Neuron (in vitro differentiated cells): ENCODE results near the gene CROCC.

Experiments
- H2AFZ ChIP-seq: one replicate; pipeline ENCODE4 v1.6.1; 2013; ENCODE audit warnings: low read depth, mild to moderate bottlenecking, inconsistent platforms, low read length, moderate library complexity
- H3K27me3 ChIP-seq: one replicate; pipeline ENCODE4 v1.6.1; 2013; ENCODE audit warnings: low read length; ENCODE audit not compliant: insufficient read depth
- H3K36me3 ChIP-seq: one replicate; pipeline ENCODE4 v1.6.1; 2013; ENCODE audit warnings: low read length; ENCODE audit not compliant: insufficient read depth
- H3K4me1 ChIP-seq: one replicate; pipeline ENCODE4 v1.6.1; 2013; ENCODE audit warnings: low read length; ENCODE audit not compliant: insufficient read depth
- H3K4me3 ChIP-seq: 2 replicates; pipeline ENCODE4 v1.5.1; 2013; ENCODE audit warnings: mild to moderate bottlenecking, low read length, moderate library complexity
- H3K9me3 ChIP-seq: one replicate; pipeline ENCODE4 v1.6.1; 2013; ENCODE audit warnings: low read length

Gene CROCC

DNA sequence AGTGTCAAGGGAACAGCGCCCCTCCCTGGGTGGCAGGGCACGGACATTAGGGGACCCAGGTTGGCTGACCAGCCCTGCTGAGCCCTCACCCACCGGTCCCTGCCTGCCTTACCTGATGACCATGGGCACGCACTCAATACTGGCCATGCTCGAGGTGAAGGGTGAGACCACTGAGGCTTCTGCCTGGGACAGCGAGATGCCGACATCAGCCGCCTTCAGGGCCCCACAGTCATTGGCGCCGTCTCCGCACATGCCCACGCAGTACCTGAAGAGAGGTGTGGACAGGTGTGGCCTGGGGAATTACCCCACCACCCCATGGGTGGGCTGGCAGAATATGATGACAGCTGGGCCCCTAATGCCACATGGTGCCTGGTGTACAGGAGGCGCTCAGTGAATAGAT, 66.5 kb downstream of the CROCC start:
- H3K4me3 ChIP-seq, result no peak overlapping the region
- H3K4me1 ChIP-seq, result peaks cover 1% of the 10 kb centered on the region
- H3K9me3 ChIP-seq, result no peaks in the 10 kb centered on the region
- no peaks in the 10 kb centered on the region for H3K27me3 ChIP-seq
- peaks cover 11% of the 10 kb centered on the region for H3K36me3 ChIP-seq
- no peak overlapping the region for H2AFZ ChIP-seq

DNA sequence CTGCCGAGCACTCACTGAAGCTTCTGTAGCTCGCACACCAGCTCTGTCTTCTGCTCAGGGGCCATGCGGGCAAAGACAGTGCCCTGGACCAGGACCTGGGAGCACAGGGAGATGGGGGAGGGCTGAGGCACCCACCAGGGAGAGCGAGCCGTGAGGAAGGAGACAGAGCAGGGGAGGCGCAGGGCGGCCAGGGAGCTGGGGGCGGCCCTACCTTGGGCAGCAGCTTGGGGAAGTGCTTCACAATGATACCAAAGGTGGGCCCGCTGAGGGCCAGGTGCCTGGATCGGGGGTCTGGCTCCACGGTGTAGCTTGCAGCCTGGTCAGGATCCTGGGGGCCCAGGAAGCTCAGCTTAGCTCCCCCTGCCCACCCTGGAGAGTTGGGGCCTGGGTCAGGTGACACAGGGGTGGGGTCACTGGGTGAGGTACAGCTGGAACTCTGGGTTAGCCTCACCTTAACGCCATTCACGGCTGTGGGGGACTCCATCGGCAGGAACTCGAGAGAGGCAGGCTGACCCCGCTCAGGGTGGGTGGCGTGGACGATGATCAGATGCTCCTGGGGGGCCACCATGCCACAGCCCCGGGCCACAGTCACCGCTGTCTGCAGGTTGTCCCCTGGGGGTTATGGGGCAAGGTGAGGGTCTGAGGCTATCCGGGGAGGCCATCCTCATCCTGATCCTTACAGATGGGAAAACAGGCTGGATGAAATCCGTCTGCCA, 68.1 kb downstream of the CROCC start:
- H3K4me1 ChIP-seq, result no peaks in the 10 kb centered on the region
- peaks cover 11% of the 10 kb centered on the region for H3K36me3 ChIP-seq
- H3K27me3 ChIP-seq, result no peaks in the 10 kb centered on the region
- no peaks in the 10 kb centered on the region for H3K9me3 ChIP-seq
- no peak overlapping the region for H3K4me3 ChIP-seq
- no peak overlapping the region for H2AFZ ChIP-seq

DNA sequence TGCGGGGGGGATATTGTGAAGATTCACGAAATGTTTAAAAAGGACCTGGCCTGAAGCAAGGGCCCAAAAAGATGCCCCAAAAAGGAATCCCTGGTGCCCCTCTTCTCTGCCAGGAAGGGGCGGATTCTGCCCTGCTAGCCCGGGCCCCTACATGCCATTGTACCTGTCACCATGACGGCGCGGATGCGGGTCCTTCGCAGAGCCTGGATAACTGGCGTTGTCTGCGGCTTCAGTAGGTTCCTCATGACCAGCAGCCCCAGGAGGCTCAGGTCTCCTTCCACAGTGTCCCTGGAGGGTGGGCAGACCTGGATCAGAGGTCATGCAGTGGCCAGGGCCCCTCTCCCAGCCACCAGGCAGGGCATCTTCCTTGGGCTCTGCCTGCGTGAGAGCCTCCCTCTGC, 69.8 kb downstream of the CROCC start:
- Histone ChIP-seq H3K27me3 (no peaks in the 10 kb centered on the region), H3K36me3 (peaks cover 13% of the 10 kb centered on the region), H3K4me1 (no peaks in the 10 kb centered on the region), H3K9me3 (no peaks in the 10 kb centered on the region), H2AFZ (no peak overlapping the region), H3K4me3 (no peak overlapping the region)

GRCh38 chr1:16992102-16992501, 70.4 kb downstream of the CROCC start:
- Histone ChIP-seq H3K9me3 (no peaks in the 10 kb centered on the region), H3K36me3 (peaks cover 9% of the 10 kb centered on the region), H3K4me3 (no peak overlapping the region)

GRCh38 chr1:16992675-16993074, 70.9 kb downstream of the CROCC start:
- Histone ChIP-seq H3K4me1 (no peaks in the 10 kb centered on the region), H3K36me3 (peaks cover 6% of the 10 kb centered on the region), H2AFZ (no peak overlapping the region), H3K27me3 (no peaks in the 10 kb centered on the region), H3K9me3 (no peaks in the 10 kb centered on the region), H3K4me3 (no peak overlapping the region)

More at GRCh38 chr1:16992102-16992501, 70.4 kb downstream of the CROCC start:
- Histone ChIP-seq H3K4me1 (no peaks in the 10 kb centered on the region), H3K27me3 (no peaks in the 10 kb centered on the region), H2AFZ (no peak overlapping the region)

- Histone ChIP-seq H3K4me3 (no peak overlapping the region), H3K27me3 (no peaks in the 10 kb centered on the region), H3K4me1 (no peaks in the 10 kb centered on the region), H3K36me3 (peaks cover 3% of the 10 kb centered on the region), H2AFZ (no peak overlapping the region), H3K9me3 (no peaks in the 10 kb centered on the region)
Measured at GRCh38 chr1:16993521-16994038, 71.8 kb downstream of the CROCC start.

DNA sequence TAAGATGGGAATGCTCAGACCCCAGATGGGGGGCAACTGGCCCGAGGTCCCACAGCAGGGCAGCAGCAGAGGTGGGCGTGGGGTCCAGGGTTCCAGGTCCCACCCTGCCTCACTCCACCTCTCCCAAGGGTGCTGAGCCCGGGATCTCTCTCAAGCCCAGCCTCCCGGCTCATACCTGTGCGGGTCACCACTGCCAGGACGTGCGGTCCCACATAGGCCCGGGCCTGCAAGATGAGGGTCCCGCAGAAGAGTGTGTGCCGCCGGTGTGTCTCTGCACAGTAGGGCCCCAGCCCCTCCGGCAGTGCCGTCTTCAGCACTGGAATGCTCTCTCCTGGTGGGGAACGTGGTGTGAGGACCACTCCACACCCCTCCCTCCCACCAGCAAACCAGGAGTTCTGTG, 75.1 kb downstream of the CROCC start:
- Histone ChIP-seq H3K4me3 (no peak overlapping the region), H3K27me3 (no peaks in the 10 kb centered on the region), H2AFZ (no peak overlapping the region), H3K9me3 (no peaks in the 10 kb centered on the region), H3K36me3 (peaks cover 8% of the 10 kb centered on the region), H3K4me1 (peaks cover 4% of the 10 kb centered on the region)

- Histone ChIP-seq H2AFZ (no peak overlapping the region), H3K27me3 (no peaks in the 10 kb centered on the region), H3K36me3 (peaks cover 20% of the 10 kb centered on the region), H3K4me3 (no peak overlapping the region), H3K4me1 (peaks cover 4% of the 10 kb centered on the region), H3K9me3 (no peaks in the 10 kb centered on the region)
Measured at GRCh38 chr1:16998589-16998988, 76.9 kb downstream of the CROCC start.

DNA sequence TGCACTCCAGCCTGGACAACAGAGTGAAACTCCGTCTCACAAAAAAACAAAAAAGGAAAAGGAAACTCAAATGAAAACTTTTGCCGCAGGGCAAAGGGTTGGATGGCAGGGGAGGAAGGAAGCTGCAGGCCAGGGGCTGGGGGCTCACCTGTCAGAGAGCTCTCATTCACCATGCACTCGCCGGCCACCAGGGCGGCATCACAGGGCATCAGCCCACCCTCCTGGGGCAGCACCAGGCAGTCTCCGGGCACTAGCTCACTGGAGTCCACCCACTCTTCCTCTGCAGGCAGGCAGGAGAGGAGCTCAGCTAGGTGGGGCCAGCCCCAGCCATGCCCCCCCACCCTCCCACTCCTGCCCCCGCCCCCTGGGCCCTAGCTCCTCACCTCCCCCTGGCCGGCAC, 78.1 kb downstream of the CROCC start:
- H3K4me3 ChIP-seq, result no peak overlapping the region
- H3K27me3 ChIP-seq, result no peaks in the 10 kb centered on the region
- no peaks in the 10 kb centered on the region for H3K9me3 ChIP-seq
- H3K36me3 ChIP-seq, result peaks cover 30% of the 10 kb centered on the region
- no peak overlapping the region for H2AFZ ChIP-seq
- peaks cover 4% of the 10 kb centered on the region for H3K4me1 ChIP-seq

GRCh38 chr1:17001760-17002523, 80.2 kb downstream of the CROCC start:
- Histone ChIP-seq H3K27me3 (no peaks in the 10 kb centered on the region), H3K36me3 (peaks cover 33% of the 10 kb centered on the region), H3K9me3 (no peaks in the 10 kb centered on the region), H2AFZ (no peak overlapping the region), H3K4me3 (no peak overlapping the region), H3K4me1 (peaks cover 4% of the 10 kb centered on the region)

GRCh38 chr1:17002524-17002902, 80.8 kb downstream of the CROCC start:
- Histone ChIP-seq H3K9me3 (no peaks in the 10 kb centered on the region), H2AFZ (no peak overlapping the region), H3K4me1 (peaks cover 4% of the 10 kb centered on the region), H3K4me3 (no peak overlapping the region), H3K27me3 (no peaks in the 10 kb centered on the region), H3K36me3 (peaks cover 33% of the 10 kb centered on the region)

- Histone ChIP-seq H3K36me3 (peaks cover 33% of the 10 kb centered on the region), H3K4me3 (no peak overlapping the region), H3K27me3 (no peaks in the 10 kb centered on the region), H3K4me1 (peaks cover 4% of the 10 kb centered on the region), H2AFZ (no peak overlapping the region), H3K9me3 (no peaks in the 10 kb centered on the region)
Measured at GRCh38 chr1:17004466-17005364, 83.0 kb downstream of the CROCC start.

- H3K27me3 ChIP-seq, result no peaks in the 10 kb centered on the region
- H3K36me3 ChIP-seq, result peaks cover 33% of the 10 kb centered on the region
- peaks cover 4% of the 10 kb centered on the region for H3K4me1 ChIP-seq
- no peaks in the 10 kb centered on the region for H3K9me3 ChIP-seq
- no peak overlapping the region for H3K4me3 ChIP-seq
- no peak overlapping the region for H2AFZ ChIP-seq
Measured at GRCh38 chr1:17005365-17005740, 83.6 kb downstream of the CROCC start.
